ENCODE results near the gene HCAR3.

DNA sequence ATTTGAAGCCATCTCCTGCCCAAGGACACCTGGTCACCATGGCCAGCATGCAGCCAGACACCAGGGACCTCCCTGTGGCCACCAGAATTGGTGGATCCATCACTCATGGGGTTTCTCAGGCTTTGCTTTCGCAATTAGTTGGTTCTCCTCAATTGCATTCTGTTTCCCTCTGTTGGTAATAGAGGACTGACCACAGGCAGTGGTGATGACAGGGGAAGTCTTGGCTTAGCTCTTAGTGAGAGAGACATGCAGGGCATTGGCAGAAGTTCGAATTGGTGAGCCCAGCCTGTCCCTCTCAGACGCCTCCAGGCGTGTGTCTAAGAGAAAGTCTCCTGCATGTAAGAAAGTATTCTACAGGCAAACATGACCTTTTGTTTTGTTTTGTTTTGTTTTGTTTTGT, 34.8 kb downstream of the HCAR3 start:
- TF ChIP-seq, protein P1, sequence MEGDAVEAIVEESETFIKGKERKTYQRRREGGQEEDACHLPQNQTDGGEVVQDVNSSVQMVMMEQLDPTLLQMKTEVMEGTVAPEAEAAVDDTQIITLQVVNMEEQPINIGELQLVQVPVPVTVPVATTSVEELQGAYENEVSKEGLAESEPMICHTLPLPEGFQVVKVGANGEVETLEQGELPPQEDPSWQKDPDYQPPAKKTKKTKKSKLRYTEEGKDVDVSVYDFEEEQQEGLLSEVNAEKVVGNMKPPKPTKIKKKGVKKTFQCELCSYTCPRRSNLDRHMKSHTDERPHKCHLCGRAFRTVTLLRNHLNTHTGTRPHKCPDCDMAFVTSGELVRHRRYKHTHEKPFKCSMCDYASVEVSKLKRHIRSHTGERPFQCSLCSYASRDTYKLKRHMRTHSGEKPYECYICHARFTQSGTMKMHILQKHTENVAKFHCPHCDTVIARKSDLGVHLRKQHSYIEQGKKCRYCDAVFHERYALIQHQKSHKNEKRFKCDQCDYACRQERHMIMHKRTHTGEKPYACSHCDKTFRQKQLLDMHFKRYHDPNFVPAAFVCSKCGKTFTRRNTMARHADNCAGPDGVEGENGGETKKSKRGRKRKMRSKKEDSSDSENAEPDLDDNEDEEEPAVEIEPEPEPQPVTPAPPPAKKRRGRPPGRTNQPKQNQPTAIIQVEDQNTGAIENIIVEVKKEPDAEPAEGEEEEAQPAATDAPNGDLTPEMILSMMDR (IDR thresholded peaks at IDR 0.05) = no peak
- no peak for TF ChIP-seq EZH2 (IDR thresholded peaks at IDR 0.05; ENCODE audit: borderline replicate concordance, insufficient read depth, low read depth, low read length, poor library complexity, severe bottlenecking)

Data from B cell (primary cell).